H1 (cell line): Measurements from ENCODE around the gene UEVLD. TPM values are rescaled to one million over a fixed set of nuclear protein-coding genes. Genes with fewer than 3 reads are reported as not detected.

ENCODE experiments used
- YY1 ChIP-seq: IDR thresholded peaks from 2 replicates; pipeline ENCODE4 v1.6.1; 2011; ENCODE audit warnings: low read depth, mild to moderate bottlenecking, low read length
- polyA plus RNA-seq, 7 experiments: library from polyadenylated mRNA; depleted of rRNA in 3 of 7; stranded (reverse) in 5 of 7; unstranded in 2 of 7; fragments of >200 nt in 5 of 7; fragments of 200-250 nt in 2 of 7; gene quantifications; 1 replicate in 5 of 7; 2 replicates in 1 of 7; 4 replicates in 1 of 7; pipeline versions ENCODE4 v1.2.1 to v1.2.3, GENCODE V29; 2011 to 2013; ENCODE audit warnings: missing spikeins in 2 of 7, mixed read lengths in 2 of 7
- total RNA-seq: library from RNA; stranded (reverse); fragmentation: NEBNext Ultra II Directional; extraction: Animal tissue kit (Norgen Biotek cat#: 25700); gene quantifications from 2 replicates; pipeline ENCODE4 v1.2.1, GENCODE V29; 2021
- TF ChIP-seq, protein P1 (sequence below): fragments of 300-600 bp; sonication (generic); IDR thresholded peaks from 2 replicates; pipeline ENCODE4 v1.7.1; 2012; ENCODE audit warnings: low read length, moderate library complexity, mild to moderate bottlenecking, inconsistent platforms; ENCODE audit not compliant: insufficient replicate concordance

UEVLD gene
- total and polyA plus RNA-seq, 2 of the 8 experiments (the other 6 are each of a cell fraction or from before 2014, with no cell fraction given) = 4.1 to 7.3 TPM

DNA sequence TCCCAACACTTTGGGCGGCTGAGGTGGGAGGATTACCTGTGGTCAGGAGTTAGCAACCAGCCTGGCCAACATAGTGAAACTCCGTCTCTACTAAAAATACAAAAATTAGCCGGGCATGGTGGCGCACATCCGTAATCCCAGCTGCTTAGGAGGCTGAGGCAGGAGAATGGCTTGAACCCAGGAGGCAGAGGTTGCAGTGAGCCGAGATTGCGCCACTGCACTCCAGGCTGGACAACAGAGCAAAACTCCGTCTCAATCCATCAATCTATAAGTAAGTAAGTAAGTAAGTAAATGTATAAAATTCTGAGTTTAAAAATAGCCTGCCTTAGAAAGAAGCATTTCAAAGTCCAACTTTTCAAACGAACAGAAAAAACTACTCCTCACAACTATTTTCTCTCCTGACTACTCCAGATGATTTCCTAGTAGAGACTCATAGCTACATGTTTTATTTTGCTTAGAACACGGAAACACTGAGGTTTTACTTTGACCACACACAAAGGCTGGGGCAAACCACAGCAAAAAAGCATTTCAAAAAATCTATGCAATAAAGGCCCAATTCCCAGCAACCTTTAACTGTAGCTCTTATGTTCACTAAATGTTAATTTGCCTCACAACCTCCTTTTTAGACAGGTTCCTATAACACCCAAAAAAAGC, 29.3 kb upstream of the UEVLD start (continued):
- TF ChIP-seq, protein P1, sequence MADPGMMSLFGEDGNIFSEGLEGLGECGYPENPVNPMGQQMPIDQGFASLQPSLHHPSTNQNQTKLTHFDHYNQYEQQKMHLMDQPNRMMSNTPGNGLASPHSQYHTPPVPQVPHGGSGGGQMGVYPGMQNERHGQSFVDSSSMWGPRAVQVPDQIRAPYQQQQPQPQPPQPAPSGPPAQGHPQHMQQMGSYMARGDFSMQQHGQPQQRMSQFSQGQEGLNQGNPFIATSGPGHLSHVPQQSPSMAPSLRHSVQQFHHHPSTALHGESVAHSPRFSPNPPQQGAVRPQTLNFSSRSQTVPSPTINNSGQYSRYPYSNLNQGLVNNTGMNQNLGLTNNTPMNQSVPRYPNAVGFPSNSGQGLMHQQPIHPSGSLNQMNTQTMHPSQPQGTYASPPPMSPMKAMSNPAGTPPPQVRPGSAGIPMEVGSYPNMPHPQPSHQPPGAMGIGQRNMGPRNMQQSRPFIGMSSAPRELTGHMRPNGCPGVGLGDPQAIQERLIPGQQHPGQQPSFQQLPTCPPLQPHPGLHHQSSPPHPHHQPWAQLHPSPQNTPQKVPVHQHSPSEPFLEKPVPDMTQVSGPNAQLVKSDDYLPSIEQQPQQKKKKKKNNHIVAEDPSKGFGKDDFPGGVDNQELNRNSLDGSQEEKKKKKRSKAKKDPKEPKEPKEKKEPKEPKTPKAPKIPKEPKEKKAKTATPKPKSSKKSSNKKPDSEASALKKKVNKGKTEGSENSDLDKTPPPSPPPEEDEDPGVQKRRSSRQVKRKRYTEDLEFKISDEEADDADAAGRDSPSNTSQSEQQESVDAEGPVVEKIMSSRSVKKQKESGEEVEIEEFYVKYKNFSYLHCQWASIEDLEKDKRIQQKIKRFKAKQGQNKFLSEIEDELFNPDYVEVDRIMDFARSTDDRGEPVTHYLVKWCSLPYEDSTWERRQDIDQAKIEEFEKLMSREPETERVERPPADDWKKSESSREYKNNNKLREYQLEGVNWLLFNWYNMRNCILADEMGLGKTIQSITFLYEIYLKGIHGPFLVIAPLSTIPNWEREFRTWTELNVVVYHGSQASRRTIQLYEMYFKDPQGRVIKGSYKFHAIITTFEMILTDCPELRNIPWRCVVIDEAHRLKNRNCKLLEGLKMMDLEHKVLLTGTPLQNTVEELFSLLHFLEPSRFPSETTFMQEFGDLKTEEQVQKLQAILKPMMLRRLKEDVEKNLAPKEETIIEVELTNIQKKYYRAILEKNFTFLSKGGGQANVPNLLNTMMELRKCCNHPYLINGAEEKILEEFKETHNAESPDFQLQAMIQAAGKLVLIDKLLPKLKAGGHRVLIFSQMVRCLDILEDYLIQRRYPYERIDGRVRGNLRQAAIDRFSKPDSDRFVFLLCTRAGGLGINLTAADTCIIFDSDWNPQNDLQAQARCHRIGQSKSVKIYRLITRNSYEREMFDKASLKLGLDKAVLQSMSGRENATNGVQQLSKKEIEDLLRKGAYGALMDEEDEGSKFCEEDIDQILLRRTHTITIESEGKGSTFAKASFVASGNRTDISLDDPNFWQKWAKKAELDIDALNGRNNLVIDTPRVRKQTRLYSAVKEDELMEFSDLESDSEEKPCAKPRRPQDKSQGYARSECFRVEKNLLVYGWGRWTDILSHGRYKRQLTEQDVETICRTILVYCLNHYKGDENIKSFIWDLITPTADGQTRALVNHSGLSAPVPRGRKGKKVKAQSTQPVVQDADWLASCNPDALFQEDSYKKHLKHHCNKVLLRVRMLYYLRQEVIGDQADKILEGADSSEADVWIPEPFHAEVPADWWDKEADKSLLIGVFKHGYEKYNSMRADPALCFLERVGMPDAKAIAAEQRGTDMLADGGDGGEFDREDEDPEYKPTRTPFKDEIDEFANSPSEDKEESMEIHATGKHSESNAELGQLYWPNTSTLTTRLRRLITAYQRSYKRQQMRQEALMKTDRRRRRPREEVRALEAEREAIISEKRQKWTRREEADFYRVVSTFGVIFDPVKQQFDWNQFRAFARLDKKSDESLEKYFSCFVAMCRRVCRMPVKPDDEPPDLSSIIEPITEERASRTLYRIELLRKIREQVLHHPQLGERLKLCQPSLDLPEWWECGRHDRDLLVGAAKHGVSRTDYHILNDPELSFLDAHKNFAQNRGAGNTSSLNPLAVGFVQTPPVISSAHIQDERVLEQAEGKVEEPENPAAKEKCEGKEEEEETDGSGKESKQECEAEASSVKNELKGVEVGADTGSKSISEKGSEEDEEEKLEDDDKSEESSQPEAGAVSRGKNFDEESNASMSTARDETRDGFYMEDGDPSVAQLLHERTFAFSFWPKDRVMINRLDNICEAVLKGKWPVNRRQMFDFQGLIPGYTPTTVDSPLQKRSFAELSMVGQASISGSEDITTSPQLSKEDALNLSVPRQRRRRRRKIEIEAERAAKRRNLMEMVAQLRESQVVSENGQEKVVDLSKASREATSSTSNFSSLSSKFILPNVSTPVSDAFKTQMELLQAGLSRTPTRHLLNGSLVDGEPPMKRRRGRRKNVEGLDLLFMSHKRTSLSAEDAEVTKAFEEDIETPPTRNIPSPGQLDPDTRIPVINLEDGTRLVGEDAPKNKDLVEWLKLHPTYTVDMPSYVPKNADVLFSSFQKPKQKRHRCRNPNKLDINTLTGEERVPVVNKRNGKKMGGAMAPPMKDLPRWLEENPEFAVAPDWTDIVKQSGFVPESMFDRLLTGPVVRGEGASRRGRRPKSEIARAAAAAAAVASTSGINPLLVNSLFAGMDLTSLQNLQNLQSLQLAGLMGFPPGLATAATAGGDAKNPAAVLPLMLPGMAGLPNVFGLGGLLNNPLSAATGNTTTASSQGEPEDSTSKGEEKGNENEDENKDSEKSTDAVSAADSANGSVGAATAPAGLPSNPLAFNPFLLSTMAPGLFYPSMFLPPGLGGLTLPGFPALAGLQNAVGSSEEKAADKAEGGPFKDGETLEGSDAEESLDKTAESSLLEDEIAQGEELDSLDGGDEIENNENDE = no peak
- TF ChIP-seq YY1 = no peak
